ENCODE data around the gene IBTK. TPM values are rescaled to one million over a fixed set of nuclear protein-coding genes. Genes with fewer than 3 reads are reported as not detected.
"Not testable (repeated sequence)": the region's sequence is repeated elsewhere in the genome, so short reads cannot be mapped to it uniquely, and the experiment has no call there.

IBTK gene
- total RNA-seq, 1 donor from 2014 or later = 15.5 TPM

- intact Hi-C loops (cut with DNase I) = no loop called here
- no peak overlapping the region for H3K4me3 ChIP-seq
- DNase-seq (ENCODE audit: extremely low spot score in 2 of 2) = no peak
- H3K9me3 ChIP-seq = no peaks in the 10 kb centered on the region
- no peak overlapping the region for H3K27ac ChIP-seq
- TF ChIP-seq CTCF (IDR thresholded peaks at IDR 0.05) (no peak), POLR2AphosphoS5 (IDR thresholded peaks at IDR 0.05; ENCODE audit: insufficient read depth in 1 of 2, low read depth in 1 of 2) (no peak), POLR2A (IDR thresholded peaks at IDR 0.05) (no peak)
- no peaks in the 10 kb centered on the region for H3K36me3 ChIP-seq
- no peaks in the 10 kb centered on the region for H3K4me1 ChIP-seq
- no peaks in the 10 kb centered on the region for H3K27me3 ChIP-seq
These were observed 109.3 kb downstream of the IBTK start for GRCh38 chr6:82138075-82138791.

- intact Hi-C loops (cut with DNase I) = no loop called here
- no peak for DNase-seq (ENCODE audit: extremely low spot score in 2 of 2)
- Histone ChIP-seq H3K27me3 (no peaks in the 10 kb centered on the region), H3K4me3 (no peak overlapping the region), H3K4me1 (no peaks in the 10 kb centered on the region), H3K27ac (no peak overlapping the region), H3K9me3 (no peaks in the 10 kb centered on the region), H3K36me3 (no peaks in the 10 kb centered on the region)
- TF ChIP-seq POLR2A (IDR thresholded peaks at IDR 0.05) = no peak
- TF ChIP-seq CTCF (IDR thresholded peaks at IDR 0.05) = no peak
- TF ChIP-seq POLR2AphosphoS5 (IDR thresholded peaks at IDR 0.05; ENCODE audit: insufficient read depth in 1 of 2, low read depth in 1 of 2) = no peak
These were observed 116.1 kb downstream of the IBTK start for GRCh38 chr6:82131441-82131840.

GRCh38 chr6:82129797-82130196 is 117.7 kb downstream of the IBTK start:
- Histone ChIP-seq H3K36me3 (no peaks in the 10 kb centered on the region), H3K27ac (no peak overlapping the region), H3K27me3 (no peaks in the 10 kb centered on the region), H3K4me3 (no peak overlapping the region), H3K9me3 (no peaks in the 10 kb centered on the region), H3K4me1 (no peaks in the 10 kb centered on the region)
- no peak for DNase-seq (ENCODE audit: extremely low spot score in 2 of 2)
- TF ChIP-seq POLR2AphosphoS5 (IDR thresholded peaks at IDR 0.05; ENCODE audit: insufficient read depth in 1 of 2, low read depth in 1 of 2) (no peak), CTCF (IDR thresholded peaks at IDR 0.05) (no peak), POLR2A (IDR thresholded peaks at IDR 0.05) (no peak)
- intact Hi-C loops (cut with DNase I) = no loop called here

GRCh38 chr6:82128973-82129372 is 118.6 kb downstream of the IBTK start:
- intact Hi-C loops (cut with DNase I); H3K4me1 ChIP-seq: not testable (repeated sequence)

GRCh38 chr6:82123632-82124031 is 123.9 kb downstream of the IBTK start:
- no peak overlapping the region for H3K4me3 ChIP-seq
- no peaks in the 10 kb centered on the region for H3K36me3 ChIP-seq
- no peaks in the 10 kb centered on the region for H3K27me3 ChIP-seq
- H3K9me3 ChIP-seq = no peaks in the 10 kb centered on the region
- DNase-seq (ENCODE audit: extremely low spot score in 2 of 2) = no peak
- H3K4me1 ChIP-seq = no peaks in the 10 kb centered on the region
- H3K27ac ChIP-seq = no peak overlapping the region
- no peak for TF ChIP-seq CTCF (IDR thresholded peaks at IDR 0.05)
- TF ChIP-seq POLR2AphosphoS5 (IDR thresholded peaks at IDR 0.05; ENCODE audit: insufficient read depth in 1 of 2, low read depth in 1 of 2) = no peak
- no peak for TF ChIP-seq POLR2A (IDR thresholded peaks at IDR 0.05)
- intact Hi-C loops (cut with DNase I) = no loop called here

More at GRCh38 chr6:82128973-82129372, 118.6 kb downstream of the IBTK start:
- not testable (repeated sequence) for H3K36me3 ChIP-seq; H3K27me3 ChIP-seq; H3K9me3 ChIP-seq; DNase-seq (ENCODE audit: extremely low spot score in 2 of 2); H3K4me3 ChIP-seq; H3K27ac ChIP-seq

Small RNAs within 50 kb of the gene (small RNA-seq; reads per million reads assigned to genes)
- not detected for gene RNU6-130P

Other genes with a start within 250 kb of the IBTK start
- gene TPBG, start 116.1 kb upstream of the IBTK start, total RNA-seq = 23.8 TPM